Heart right ventricle (tissue), 16 donors: Measurements from ENCODE around the gene TRUB1. TPM values are rescaled to one million over a fixed set of nuclear protein-coding genes. Genes with fewer than 3 reads are reported as not detected.
A peak's percentile ranks its signal among the peaks of the same experiment; 100 is the strongest.

Source experiments
- ATAC-seq, 8 donors: fragments of 200-7000 bp; cut with Tn5 transposase; one replicate each; pipeline ENCODE4 v1.9.1; 2020; ENCODE audit warnings: mild to moderate bottlenecking in 8 of 8, moderate library complexity in 8 of 8, moderate number of reproducible peaks in 1 of 8
- DNase-seq, 2 donors: peaks; one replicate each; pipeline ENCODE4 v3.0.0-alpha.2; 2020
- H3K27ac ChIP-seq, 10 donors: fragments of 200-600 bp; sonication (generic) in 2 of 10; one replicate each; pipeline versions ENCODE4 v1.5.0 to v1.8.0; 2020 to 2022; ENCODE audit warnings: mild to moderate bottlenecking in 3 of 10
- H3K27me3 ChIP-seq, 7 donors: fragments of 200-600 bp; one replicate each; pipeline ENCODE4 v1.8.0; 2021 to 2022; ENCODE audit warnings: mild to moderate bottlenecking in 2 of 7
- H3K36me3 ChIP-seq, 9 donors: fragments of 200-600 bp; sonication (generic) in 1 of 9; one replicate each; pipeline versions ENCODE4 v1.5.0 to v1.8.0; 2020 to 2022; ENCODE audit warnings: mild to moderate bottlenecking in 2 of 9
- H3K4me1 ChIP-seq, 9 donors: fragments of 200-600 bp; sonication (generic) in 1 of 9; one replicate each; pipeline versions ENCODE4 v1.5.0 to v1.8.0; 2020 to 2022; ENCODE audit warnings: mild to moderate bottlenecking in 4 of 9
- H3K4me3 ChIP-seq, 10 donors: fragments of 200-600 bp; sonication (generic) in 2 of 10; one replicate each; pipeline versions ENCODE4 v1.5.0 to v1.8.0; 2020 to 2022; ENCODE audit warnings: mild to moderate bottlenecking in 7 of 10, moderate library complexity in 2 of 10
- H3K9me3 ChIP-seq, 11 donors: fragments of 200-600 bp in 10 of 11; sonication (generic) in 2 of 11; one replicate each; pipeline versions ENCODE4 v1.5.0 to v1.8.0; 2013 to 2022; ENCODE audit warnings: mild to moderate bottlenecking in 2 of 11, control low read depth in 1 of 11, moderate library complexity in 1 of 11
- WGBS, 2 donors: extraction: QIAGEN DNeasy Blood & Tissue Kit; methylation state at CpG; one replicate each; pipeline ENCODE4 v1.1.7; 2013; ENCODE audit warnings: inconsistent platforms in 1 of 2; 5-methylcytosine and 5-hydroxymethylcytosine counted together
- intact Hi-C, 10 donors: fragments of 100-400 bp; cut with DNase I; formaldehyde crosslinking; loops; one replicate each; pipeline versions ENCODE4 v1.11.1 to v1.14.2; 2022
- polyA plus RNA-seq, 2 donors: library from polyadenylated mRNA; stranded (reverse); fragments of 200-250 nt; gene quantifications; one replicate each; pipeline ENCODE4 v1.2.3, GENCODE V29; 2013
- total RNA-seq, 10 donors: library from RNA; stranded (reverse); fragmentation: NEBNext Ultra II Directional in 3 of 10; extraction: Animal tissue kit (Norgen Biotek cat#: 25700) in 3 of 10; gene quantifications; one replicate each; pipeline versions ENCODE4 v1.2.1 to v1.2.4, GENCODE V29; 2021 to 2023
- TF ChIP-seq, protein P1 (sequence below), 9 donors: fragments of 200-600 bp; sonication (generic) in 2 of 9; IDR thresholded peaks; one replicate each; pipeline versions ENCODE4 v1.5.0 to v1.8.0; 2021 to 2022; ENCODE audit warnings: antibody characterized with exemption in 9 of 9, mild to moderate bottlenecking in 5 of 9, moderate library complexity in 1 of 9
- donor health status: Arrhythmogenic right ventricular cardiomyopathy.
- donor health status: ischemic (EF 13 %, LVEDD 7.1; RV severe dilation, severe dysfunction).
- donor health status: healthy with polysubstance abuse.
- donor health status: DM: no; HTN: yes; CAD: no.
- donor health status: DM: no; HTN: no; CAD: no.
- donor health status: ischemic (EF 25% LVEDD 6.9; RV normal size, moderate dysfunction).
- donor health status: ischemic (EF 25% LVEDD 5.7; RV mildly dilated, moderate dysfunction).
- donor health status: healthy.
- donor health status: DM: yes; HTN: yes; CAD: no.
- donor health status: Ischemic cardiomyopathy.
- donor health status: ischemic (EF 35%, LVEDD 5.7; RV mildly dilated, moderate dysfunction).
- donor health status: nonischemic (EF 11% LVEDD 7.7; RV severe dilation, severe dysfunction).
- donor health status: DM: yes; HTN: yes; CAD: no.
- donor health status: PGD.
- donor health status: ischemic (EF 29% LVEDD 5.4; RV normal size, mild dysfunction).
- donor health status: nonischemic (EF 23%, LVEDD 6.1; RV moderate dilation, normal function).

Gene TRUB1
- total and polyA plus RNA-seq, 12 donors, result 3.9 to 29.8 (median 18.6) TPM

DNA sequence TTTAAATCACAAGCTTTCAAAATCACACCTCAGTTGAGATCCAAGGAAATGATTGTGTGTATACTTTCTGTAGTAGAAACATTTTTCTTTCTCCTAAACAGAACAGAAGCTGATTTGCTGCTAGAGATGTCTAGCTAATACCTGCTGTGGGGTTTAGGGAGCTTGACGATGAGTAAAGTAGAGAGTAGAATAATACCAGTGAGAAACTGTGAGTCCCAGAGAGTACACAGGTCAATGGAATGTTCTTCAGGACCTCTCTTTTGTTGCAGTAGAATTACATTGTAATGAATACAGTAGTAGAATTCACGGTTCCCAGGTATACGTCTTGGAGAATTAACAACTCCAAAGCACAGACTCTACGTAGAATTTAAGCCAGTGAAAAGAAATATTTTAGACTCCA is 18.0 kb downstream of the TRUB1 start:
- no peaks in the 10 kb centered on the region for H3K9me3 ChIP-seq
- WGBS, 2 donors, result 87 to 90% methylated on average over 4 of the region's 4 CpGs
- intact Hi-C loops, result no loop called here
- DNase-seq (no peak), ATAC-seq (no peak)
- H3K36me3 ChIP-seq, result peaks cover 0 to 50% (median 0%) of the 10 kb centered on the region in 9 donors
- H3K27me3 ChIP-seq, result no peaks in the 10 kb centered on the region
- peaks cover 0 to 28% (median 8%) of the 10 kb centered on the region in 9 donors for H3K4me1 ChIP-seq
- no peak overlapping the region for H3K4me3 ChIP-seq
- peak overlapping the region in 1 of 10 donors; percentile 8 for H3K27ac ChIP-seq
- TF ChIP-seq, protein P1, sequence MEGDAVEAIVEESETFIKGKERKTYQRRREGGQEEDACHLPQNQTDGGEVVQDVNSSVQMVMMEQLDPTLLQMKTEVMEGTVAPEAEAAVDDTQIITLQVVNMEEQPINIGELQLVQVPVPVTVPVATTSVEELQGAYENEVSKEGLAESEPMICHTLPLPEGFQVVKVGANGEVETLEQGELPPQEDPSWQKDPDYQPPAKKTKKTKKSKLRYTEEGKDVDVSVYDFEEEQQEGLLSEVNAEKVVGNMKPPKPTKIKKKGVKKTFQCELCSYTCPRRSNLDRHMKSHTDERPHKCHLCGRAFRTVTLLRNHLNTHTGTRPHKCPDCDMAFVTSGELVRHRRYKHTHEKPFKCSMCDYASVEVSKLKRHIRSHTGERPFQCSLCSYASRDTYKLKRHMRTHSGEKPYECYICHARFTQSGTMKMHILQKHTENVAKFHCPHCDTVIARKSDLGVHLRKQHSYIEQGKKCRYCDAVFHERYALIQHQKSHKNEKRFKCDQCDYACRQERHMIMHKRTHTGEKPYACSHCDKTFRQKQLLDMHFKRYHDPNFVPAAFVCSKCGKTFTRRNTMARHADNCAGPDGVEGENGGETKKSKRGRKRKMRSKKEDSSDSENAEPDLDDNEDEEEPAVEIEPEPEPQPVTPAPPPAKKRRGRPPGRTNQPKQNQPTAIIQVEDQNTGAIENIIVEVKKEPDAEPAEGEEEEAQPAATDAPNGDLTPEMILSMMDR (IDR thresholded peaks at IDR 0.05), result no peak

DNA sequence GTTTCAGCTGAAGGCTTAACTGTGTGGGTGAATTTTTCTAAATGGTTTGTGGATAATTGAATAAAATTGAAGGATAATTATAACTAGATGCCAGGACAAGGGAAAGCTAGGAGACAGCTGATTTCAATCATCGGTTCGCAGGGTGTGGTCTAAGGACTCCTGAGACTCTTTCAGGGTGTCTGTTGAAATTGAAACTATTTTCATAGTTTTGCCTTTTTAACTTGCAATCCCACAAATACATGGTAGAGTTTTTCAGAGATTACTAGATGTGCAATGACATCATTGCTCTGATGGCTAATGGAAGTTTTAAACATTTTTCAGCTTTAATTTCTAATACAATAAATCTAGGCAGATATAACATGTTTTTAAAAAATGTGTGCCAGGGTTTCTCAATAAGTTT is 18.5 kb downstream of the TRUB1 start:
- no peaks in the 10 kb centered on the region for H3K27me3 ChIP-seq
- ATAC-seq (peak in 2 of 8 donors; percentile 25 to 47), DNase-seq (no peak)
- H3K4me1 ChIP-seq, result peaks cover 0 to 29% (median 8%) of the 10 kb centered on the region in 9 donors
- peak overlapping the region in 1 of 10 donors; percentile 8 for H3K27ac ChIP-seq
- H3K9me3 ChIP-seq, result no peaks in the 10 kb centered on the region
- TF ChIP-seq, protein P1 (IDR thresholded peaks at IDR 0.05), result no peak
- WGBS, 2 donors, result 71 to 75% methylated on average over 2 of the region's 2 CpGs
- no peak overlapping the region for H3K4me3 ChIP-seq
- intact Hi-C loops, result no loop called here
- H3K36me3 ChIP-seq, result peaks cover 0 to 52% (median 0%) of the 10 kb centered on the region in 9 donors

DNA sequence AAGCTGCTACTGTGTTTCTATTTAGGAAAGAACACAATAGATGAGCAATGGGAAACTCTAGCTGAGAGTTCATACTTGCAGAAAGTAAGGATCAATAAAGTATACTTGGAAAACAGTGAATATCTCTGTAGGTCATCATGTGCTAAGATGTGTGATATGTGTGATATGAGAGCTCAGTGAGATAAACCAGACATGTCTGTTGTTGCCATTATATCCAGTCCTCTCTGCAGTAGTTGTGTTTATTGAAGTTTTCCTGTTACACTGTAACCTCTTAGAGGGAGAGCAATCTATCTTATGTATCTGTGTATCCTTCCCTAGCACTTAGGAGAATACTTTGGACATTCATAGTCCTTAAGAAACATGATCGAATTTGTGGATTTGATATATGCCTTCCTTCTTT is 19.1 kb downstream of the TRUB1 start:
- Histone ChIP-seq H3K36me3 (peaks cover 0 to 51% (median 0%) of the 10 kb centered on the region in 9 donors), H3K27me3 (no peaks in the 10 kb centered on the region), H3K4me1 (peaks cover 0 to 35% (median 8%) of the 10 kb centered on the region in 9 donors), H3K4me3 (no peak overlapping the region), H3K9me3 (no peaks in the 10 kb centered on the region), H3K27ac (no peak overlapping the region)
- 89 to 93% methylated on average over 1 of the region's 1 CpG for WGBS, 2 donors
- TF ChIP-seq, protein P1 (IDR thresholded peaks at IDR 0.05), result no peak
- intact Hi-C loops, result no loop called here
- DNase-seq, result no peak
- ATAC-seq, result no peak

DNA sequence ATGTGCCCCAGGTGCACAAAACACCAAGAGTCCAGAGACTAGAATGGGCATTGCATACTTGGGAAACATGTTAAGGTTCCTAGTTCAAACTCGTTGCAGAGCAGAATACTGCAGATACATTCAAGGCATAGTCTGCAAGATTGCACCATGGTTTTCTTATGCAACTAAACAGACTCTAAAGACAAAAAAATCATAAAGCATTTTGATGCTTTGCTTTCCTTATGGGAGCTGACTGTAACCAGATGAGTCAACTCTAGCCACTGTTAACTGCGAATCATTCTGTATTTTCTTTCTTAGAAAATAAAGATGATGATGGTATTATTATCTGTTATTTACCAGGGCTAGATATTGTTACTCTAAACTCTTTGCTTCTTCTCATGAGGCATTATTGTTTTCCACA is 19.7 kb downstream of the TRUB1 start:
- H3K9me3 ChIP-seq, result no peaks in the 10 kb centered on the region
- H3K27ac ChIP-seq, result no peak overlapping the region
- WGBS, 2 donors, result 83 to 92% methylated on average over 2 of the region's 2 CpGs
- no peaks in the 10 kb centered on the region for H3K27me3 ChIP-seq
- no peak for ATAC-seq
- no peak overlapping the region for H3K4me3 ChIP-seq
- H3K4me1 ChIP-seq, result peaks cover 0 to 41% (median 10%) of the 10 kb centered on the region in 9 donors
- DNase-seq, result no peak
- TF ChIP-seq, protein P1 (IDR thresholded peaks at IDR 0.05), result no peak
- peaks cover 0 to 50% (median 0%) of the 10 kb centered on the region in 9 donors for H3K36me3 ChIP-seq
- intact Hi-C loops, result no loop called here
